Body of pancreas (tissue), 4 donors: Measurements from ENCODE around the gene LDLRAD4. TPM values are rescaled to one million over a fixed set of nuclear protein-coding genes. Genes with fewer than 3 reads are reported as not detected.

Experiments used
- ATAC-seq: fragments of 150-250 bp; one replicate; pipeline ENCODE4 v1.9.1; 2016
- DNase-seq, 4 donors: peaks; one replicate each; pipeline ENCODE4 v3.0.0-alpha.2; 2019
- H3K27ac ChIP-seq, 4 donors: fragments of 200-600 bp; sonication (generic); 1 replicate in 3 of 4; 2 replicates in 1 of 4; pipeline versions ENCODE4 v1.5.1 to v1.6.1; 2016 to 2019; ENCODE audit warnings: mild to moderate bottlenecking in 1 of 4, mixed read lengths in 1 of 4, moderate library complexity in 1 of 4
- H3K27me3 ChIP-seq, 2 donors: fragments of 200-600 bp; sonication (generic); one replicate each; pipeline ENCODE4 v1.6.0; 2016; ENCODE audit warnings: mild to moderate bottlenecking in 1 of 2
- H3K36me3 ChIP-seq, 2 donors: fragments of 200-600 bp; sonication (generic); replicated peaks in 1 of 2; 2 replicates each; pipeline ENCODE4 v1.5.1; 2016; ENCODE audit warnings: low read depth in 2 of 2; ENCODE audit not compliant: insufficient read depth in 1 of 2
- H3K4me1 ChIP-seq: fragments of 200-600 bp; sonication (generic); one replicate; pipeline ENCODE4 v1.6.0; 2016
- H3K4me3 ChIP-seq, 2 donors: fragments of 200-600 bp; sonication (generic); 1 replicate in 1 of 2; 2 replicates in 1 of 2; pipeline ENCODE4 v1.5.1; 2016 to 2019
- H3K9me3 ChIP-seq, 3 donors: fragments of 200-600 bp; sonication (generic); 1 replicate in 2 of 3; 2 replicates in 1 of 3; pipeline ENCODE4 v1.5.1; 2016
- CTCF ChIP-seq, 7 experiments: fragments of 450-650 bp in 4 of 7; fragments of 200-600 bp in 3 of 7; sonication (generic) in 3 of 7; IDR thresholded peaks; one replicate each; pipeline ENCODE4 v1.5.1; 2016 to 2019; ENCODE audit warnings: antibody characterized with exemption in 7 of 7
- POLR2A ChIP-seq, 3 donors: fragments of 450-650 bp; IDR thresholded peaks; one replicate each; pipeline ENCODE4 v1.6.1; 2016; ENCODE audit warnings: antibody characterized with exemption in 3 of 3, mild to moderate bottlenecking in 2 of 3
- WGBS, 2 donors: methylation state at CpG; one replicate each; pipeline ENCODE4 v1.1.5; 2017; 5-methylcytosine and 5-hydroxymethylcytosine counted together
- intact Hi-C: fragments of 100-400 bp; cut with DNase I; formaldehyde crosslinking; loops from one replicate; pipeline ENCODE4 v1.15.1; 2023
- total RNA-seq, 2 donors: library from RNA; depleted of rRNA; stranded (reverse); fragments of >200 nt; gene quantifications; one replicate each; pipeline ENCODE4 v1.1.0, GENCODE V29; 2016

The LDLRAD4 gene
- total RNA-seq, 2 donors from 2014 or later, result 8.6 to 35.9 TPM

- intact Hi-C loops, result no loop called here
- WGBS, 2 donors, result 64 to 89% methylated on average over 3 of the region's 3 CpGs
- Histone ChIP-seq H3K27ac (no peak overlapping the region), H3K4me1 (no peaks in the 10 kb centered on the region), H3K4me3 (no peak overlapping the region), H3K9me3 (no peaks in the 10 kb centered on the region), H3K36me3 (no peaks in the 10 kb centered on the region), H3K27me3 (no peaks in the 10 kb centered on the region)
- ATAC-seq, result no peak
- no peak for DNase-seq
- no peak for TF ChIP-seq POLR2A (IDR thresholded peaks at IDR 0.05)
- no peak for TF ChIP-seq CTCF (IDR thresholded peaks at IDR 0.05)
These were observed 142.9 kb downstream of the LDLRAD4 start for GRCh38 chr18:13361431-13361830.

GRCh38 chr18:13362051-13362450 lies 143.5 kb downstream of the LDLRAD4 start:
- intact Hi-C loops, result no loop called here
- no peaks in the 10 kb centered on the region for H3K4me1 ChIP-seq
- H3K27me3 ChIP-seq, result no peaks in the 10 kb centered on the region
- no peak overlapping the region for H3K27ac ChIP-seq
- 68 to 77% methylated on average over 8 of the region's 8 CpGs for WGBS, 2 donors
- H3K9me3 ChIP-seq, result no peaks in the 10 kb centered on the region
- no peaks in the 10 kb centered on the region for H3K36me3 ChIP-seq
- TF ChIP-seq POLR2A (IDR thresholded peaks at IDR 0.05) (no peak), CTCF (IDR thresholded peaks at IDR 0.05) (no peak)
- DNase-seq (no peak), ATAC-seq (no peak)
- no peak overlapping the region for H3K4me3 ChIP-seq

GRCh38 chr18:13362607-13363006 lies 144.0 kb downstream of the LDLRAD4 start:
- 64 to 76% methylated on average over 2 of the region's 2 CpGs for WGBS, 2 donors
- Histone ChIP-seq H3K4me3 (no peak overlapping the region), H3K36me3 (no peaks in the 10 kb centered on the region), H3K9me3 (no peaks in the 10 kb centered on the region), H3K27me3 (no peaks in the 10 kb centered on the region), H3K27ac (no peak overlapping the region), H3K4me1 (no peaks in the 10 kb centered on the region)
- intact Hi-C loops, result no loop called here
- TF ChIP-seq POLR2A (IDR thresholded peaks at IDR 0.05) (no peak), CTCF (IDR thresholded peaks at IDR 0.05) (no peak)
- DNase-seq, result no peak
- no peak for ATAC-seq

- Histone ChIP-seq H3K36me3 (no peaks in the 10 kb centered on the region), H3K9me3 (no peaks in the 10 kb centered on the region), H3K4me3 (no peak overlapping the region), H3K27me3 (no peaks in the 10 kb centered on the region), H3K27ac (no peak overlapping the region), H3K4me1 (no peaks in the 10 kb centered on the region)
- TF ChIP-seq CTCF (IDR thresholded peaks at IDR 0.05) (no peak), POLR2A (IDR thresholded peaks at IDR 0.05) (no peak)
- intact Hi-C loops, result no loop called here
- ATAC-seq (no peak), DNase-seq (no peak)
- 64% methylated on average over 4 of the region's 4 CpGs for WGBS, 2 donors
These were observed 144.8 kb downstream of the LDLRAD4 start for GRCh38 chr18:13363359-13363758.

- Histone ChIP-seq H3K36me3 (no peaks in the 10 kb centered on the region), H3K9me3 (no peaks in the 10 kb centered on the region), H3K27ac (no peak overlapping the region), H3K27me3 (no peaks in the 10 kb centered on the region), H3K4me1 (no peaks in the 10 kb centered on the region), H3K4me3 (no peak overlapping the region)
- intact Hi-C loops, result no loop called here
- TF ChIP-seq CTCF (IDR thresholded peaks at IDR 0.05) (no peak), POLR2A (IDR thresholded peaks at IDR 0.05) (no peak)
- 62 to 72% methylated on average over 7 of the region's 7 CpGs for WGBS, 2 donors
- DNase-seq, result no peak
- no peak for ATAC-seq
These were observed 146.2 kb downstream of the LDLRAD4 start for GRCh38 chr18:13364721-13365205.
